ENCODE data around the gene PIK3C2G. TPM values are rescaled to one million over a fixed set of nuclear protein-coding genes. Genes with fewer than 3 reads are reported as not detected.

PIK3C2G gene
- polyA plus RNA-seq, 1 donor from 2014 or later: not detected

GRCh38 chr12:18345021-18345735 lies 83.9 kb downstream of the PIK3C2G start:
- H3K27me3 Mint-ChIP-seq: no peaks in the 10 kb centered on the region
- H3K9me3 Mint-ChIP-seq: peaks cover 0 to 8% (median 0%) of the 10 kb centered on the region in 3 donors
- no peak overlapping the region for H3K4me3 Mint-ChIP-seq
- H3K36me3 Mint-ChIP-seq: no peaks in the 10 kb centered on the region
- no peak overlapping the region for H3K27ac Mint-ChIP-seq
- no peaks in the 10 kb centered on the region for H3K4me1 Mint-ChIP-seq

GRCh38 chr12:18352312-18352711 lies 91.0 kb downstream of the PIK3C2G start:
- H3K27me3 Mint-ChIP-seq: no peaks in the 10 kb centered on the region
- no peak overlapping the region for H3K27ac Mint-ChIP-seq
- H3K36me3 Mint-ChIP-seq: no peaks in the 10 kb centered on the region
- H3K4me3 Mint-ChIP-seq: no peak overlapping the region
- no peaks in the 10 kb centered on the region for H3K4me1 Mint-ChIP-seq
- peaks cover 0 to 7% (median 2%) of the 10 kb centered on the region in 3 donors for H3K9me3 Mint-ChIP-seq

GRCh38 chr12:18355429-18355828 lies 94.1 kb downstream of the PIK3C2G start:
- no peaks in the 10 kb centered on the region for H3K36me3 Mint-ChIP-seq
- H3K27me3 Mint-ChIP-seq: no peaks in the 10 kb centered on the region
- H3K4me1 Mint-ChIP-seq: no peaks in the 10 kb centered on the region
- H3K27ac Mint-ChIP-seq: no peak overlapping the region
- peaks cover 0 to 4% (median 3%) of the 10 kb centered on the region in 3 donors for H3K9me3 Mint-ChIP-seq
- H3K4me3 Mint-ChIP-seq: no peak overlapping the region

- H3K27me3 Mint-ChIP-seq: no peaks in the 10 kb centered on the region
- H3K4me3 Mint-ChIP-seq: no peak overlapping the region
- no peaks in the 10 kb centered on the region for H3K36me3 Mint-ChIP-seq
- H3K27ac Mint-ChIP-seq: no peak overlapping the region
- H3K4me1 Mint-ChIP-seq: no peaks in the 10 kb centered on the region
- H3K9me3 Mint-ChIP-seq: peaks cover 2 to 3% (median 2%) of the 10 kb centered on the region in 3 donors
Measured at GRCh38 chr12:18358077-18358476, 96.8 kb downstream of the PIK3C2G start.

- Mint-ChIP-seq H3K27me3 (no peaks in the 10 kb centered on the region), H3K4me3 (no peak overlapping the region), H3K36me3 (no peaks in the 10 kb centered on the region), H3K27ac (no peak overlapping the region), H3K4me1 (no peaks in the 10 kb centered on the region), H3K9me3 (peaks cover 2 to 8% (median 3%) of the 10 kb centered on the region in 3 donors)
Measured at GRCh38 chr12:18358930-18359329, 97.6 kb downstream of the PIK3C2G start.

- Mint-ChIP-seq H3K36me3 (no peaks in the 10 kb centered on the region), H3K4me1 (no peaks in the 10 kb centered on the region), H3K4me3 (no peak overlapping the region), H3K27ac (no peak overlapping the region), H3K9me3 (peaks cover 2 to 9% (median 7%) of the 10 kb centered on the region in 3 donors), H3K27me3 (peaks cover 1% of the 10 kb centered on the region)
Measured at GRCh38 chr12:18361433-18361832, 100.1 kb downstream of the PIK3C2G start.

GRCh38 chr12:18363321-18363720 lies 102.0 kb downstream of the PIK3C2G start:
- H3K27ac Mint-ChIP-seq: no peak overlapping the region
- peaks cover 1% of the 10 kb centered on the region for H3K27me3 Mint-ChIP-seq
- peaks cover 0 to 1% (median 0%) of the 10 kb centered on the region in 3 donors for H3K4me1 Mint-ChIP-seq
- no peak overlapping the region for H3K4me3 Mint-ChIP-seq
- peaks cover 2 to 7% (median 7%) of the 10 kb centered on the region in 3 donors for H3K9me3 Mint-ChIP-seq
- no peaks in the 10 kb centered on the region for H3K36me3 Mint-ChIP-seq

- Mint-ChIP-seq H3K9me3 (peaks cover 2 to 13% (median 10%) of the 10 kb centered on the region in 3 donors), H3K27me3 (peaks cover 1% of the 10 kb centered on the region), H3K27ac (no peak overlapping the region), H3K4me1 (peaks cover 0 to 1% (median 0%) of the 10 kb centered on the region in 3 donors), H3K36me3 (no peaks in the 10 kb centered on the region), H3K4me3 (no peak overlapping the region)
Measured at GRCh38 chr12:18368594-18368993, 107.3 kb downstream of the PIK3C2G start.

GRCh38 chr12:18373181-18373580 lies 111.9 kb downstream of the PIK3C2G start:
- Mint-ChIP-seq H3K4me3 (no peak overlapping the region), H3K27me3 (no peaks in the 10 kb centered on the region), H3K4me1 (no peaks in the 10 kb centered on the region), H3K36me3 (no peaks in the 10 kb centered on the region), H3K9me3 (peaks cover 3 to 10% (median 6%) of the 10 kb centered on the region in 3 donors), H3K27ac (no peak overlapping the region)

- Mint-ChIP-seq H3K27me3 (no peaks in the 10 kb centered on the region), H3K36me3 (no peaks in the 10 kb centered on the region), H3K27ac (no peak overlapping the region)
Measured at GRCh38 chr12:18375131-18375530, 113.8 kb downstream of the PIK3C2G start.

GRCh38 chr12:18375583-18375982 lies 114.3 kb downstream of the PIK3C2G start:
- H3K36me3 Mint-ChIP-seq: no peaks in the 10 kb centered on the region
- H3K27ac Mint-ChIP-seq: no peak overlapping the region
- peaks cover 6 to 11% (median 8%) of the 10 kb centered on the region in 3 donors for H3K9me3 Mint-ChIP-seq
- H3K27me3 Mint-ChIP-seq: no peaks in the 10 kb centered on the region
- H3K4me3 Mint-ChIP-seq: no peak overlapping the region
- no peaks in the 10 kb centered on the region for H3K4me1 Mint-ChIP-seq

More at GRCh38 chr12:18375131-18375530, 113.8 kb downstream of the PIK3C2G start:
- Mint-ChIP-seq H3K9me3 (peaks cover 6 to 13% (median 6%) of the 10 kb centered on the region in 3 donors), H3K4me3 (no peak overlapping the region), H3K4me1 (no peaks in the 10 kb centered on the region)

- no peak overlapping the region for H3K4me3 Mint-ChIP-seq
- peaks cover 3 to 27% (median 8%) of the 10 kb centered on the region in 3 donors for H3K9me3 Mint-ChIP-seq
- no peak overlapping the region for H3K27ac Mint-ChIP-seq
- H3K36me3 Mint-ChIP-seq: no peaks in the 10 kb centered on the region
- H3K4me1 Mint-ChIP-seq: no peaks in the 10 kb centered on the region
- H3K27me3 Mint-ChIP-seq: no peaks in the 10 kb centered on the region
Measured at GRCh38 chr12:18382236-18382885, 121.0 kb downstream of the PIK3C2G start.

- Mint-ChIP-seq H3K4me3 (no peak overlapping the region), H3K9me3 (peaks cover 5 to 33% (median 8%) of the 10 kb centered on the region in 3 donors), H3K4me1 (no peaks in the 10 kb centered on the region), H3K27ac (no peak overlapping the region), H3K27me3 (no peaks in the 10 kb centered on the region), H3K36me3 (no peaks in the 10 kb centered on the region)
Measured at GRCh38 chr12:18383203-18383602, 121.9 kb downstream of the PIK3C2G start.

- H3K27me3 Mint-ChIP-seq: no peaks in the 10 kb centered on the region
- H3K4me3 Mint-ChIP-seq: no peak overlapping the region
- no peaks in the 10 kb centered on the region for H3K36me3 Mint-ChIP-seq
- H3K27ac Mint-ChIP-seq: no peak overlapping the region
- H3K9me3 Mint-ChIP-seq: peaks cover 1 to 21% (median 9%) of the 10 kb centered on the region in 3 donors
- no peaks in the 10 kb centered on the region for H3K4me1 Mint-ChIP-seq
Measured at GRCh38 chr12:18387706-18388105, 126.4 kb downstream of the PIK3C2G start.

- H3K4me3 Mint-ChIP-seq: no peak overlapping the region
- peaks cover 4 to 21% (median 9%) of the 10 kb centered on the region in 3 donors for H3K9me3 Mint-ChIP-seq
- H3K36me3 Mint-ChIP-seq: no peaks in the 10 kb centered on the region
- no peaks in the 10 kb centered on the region for H3K27me3 Mint-ChIP-seq
- no peaks in the 10 kb centered on the region for H3K4me1 Mint-ChIP-seq
- no peak overlapping the region for H3K27ac Mint-ChIP-seq
Measured at GRCh38 chr12:18389820-18390219, 128.5 kb downstream of the PIK3C2G start.
